OCI-LY1 (cell line): ENCODE measurements around the gene RPL19.

Experiments
- EZH2 ChIP-seq: fragments of 200-600 bp; sonication (generic), shearing (Covaris generic); IDR thresholded peaks from 2 replicates; pipeline ENCODE4 v1.8.0; 2017; ENCODE audit warnings: borderline replicate concordance, mixed run types, mild to moderate bottlenecking, antibody characterized with exemption, low read length, moderate library complexity, mixed read lengths
- TF ChIP-seq, protein P1 (sequence below): fragments of 200-600 bp; sonication (generic), shearing (Covaris generic); IDR thresholded peaks from 2 replicates; pipeline ENCODE4 v1.5.1; 2017; ENCODE audit warnings: mild to moderate bottlenecking, antibody characterized with exemption, low read length, moderate library complexity, mixed read lengths

DNA sequence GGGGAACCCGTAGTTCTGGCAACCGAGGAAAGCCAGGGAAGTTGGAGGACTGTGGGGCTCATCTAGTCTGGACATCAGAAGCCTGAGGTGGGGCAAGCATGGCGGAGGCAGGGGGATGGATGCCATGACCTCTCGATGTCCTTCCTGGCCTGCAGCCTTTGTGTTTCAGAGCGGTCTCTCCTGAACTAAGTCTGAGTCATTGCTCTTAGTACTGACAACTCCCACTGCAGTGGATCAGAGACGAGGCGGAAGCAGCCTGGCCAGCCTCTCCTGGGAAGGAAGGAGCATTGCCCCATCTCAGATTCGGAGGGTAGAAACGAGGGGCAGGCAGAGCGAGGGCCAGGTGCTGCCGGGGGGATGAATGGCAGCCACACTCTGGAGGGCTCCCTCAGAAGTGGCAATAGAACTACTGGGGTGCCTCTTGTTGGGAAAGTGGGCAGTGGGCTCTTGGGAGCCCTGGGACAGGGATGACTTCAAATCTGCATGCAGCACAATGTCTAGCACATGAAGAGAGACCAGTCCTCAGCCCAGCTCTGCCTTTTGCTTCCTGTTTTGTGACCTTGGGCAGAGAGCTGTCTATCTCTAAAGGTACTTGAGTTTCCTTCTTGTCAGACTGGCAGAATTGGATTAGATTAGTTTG lies 29.3 kb downstream of the RPL19 start:
- TF ChIP-seq, protein P1, sequence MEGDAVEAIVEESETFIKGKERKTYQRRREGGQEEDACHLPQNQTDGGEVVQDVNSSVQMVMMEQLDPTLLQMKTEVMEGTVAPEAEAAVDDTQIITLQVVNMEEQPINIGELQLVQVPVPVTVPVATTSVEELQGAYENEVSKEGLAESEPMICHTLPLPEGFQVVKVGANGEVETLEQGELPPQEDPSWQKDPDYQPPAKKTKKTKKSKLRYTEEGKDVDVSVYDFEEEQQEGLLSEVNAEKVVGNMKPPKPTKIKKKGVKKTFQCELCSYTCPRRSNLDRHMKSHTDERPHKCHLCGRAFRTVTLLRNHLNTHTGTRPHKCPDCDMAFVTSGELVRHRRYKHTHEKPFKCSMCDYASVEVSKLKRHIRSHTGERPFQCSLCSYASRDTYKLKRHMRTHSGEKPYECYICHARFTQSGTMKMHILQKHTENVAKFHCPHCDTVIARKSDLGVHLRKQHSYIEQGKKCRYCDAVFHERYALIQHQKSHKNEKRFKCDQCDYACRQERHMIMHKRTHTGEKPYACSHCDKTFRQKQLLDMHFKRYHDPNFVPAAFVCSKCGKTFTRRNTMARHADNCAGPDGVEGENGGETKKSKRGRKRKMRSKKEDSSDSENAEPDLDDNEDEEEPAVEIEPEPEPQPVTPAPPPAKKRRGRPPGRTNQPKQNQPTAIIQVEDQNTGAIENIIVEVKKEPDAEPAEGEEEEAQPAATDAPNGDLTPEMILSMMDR: no peak
- no peak for TF ChIP-seq EZH2
